Activated CD8-positive, alpha-beta memory T cell treated with anti-CD3 and anti-CD28 coated beads, Interleukin-2, amount 10 ng/mL, durations not matched to agents 7 days and 5 days (primary cell): Measurements from ENCODE around the gene RFTN1. TPM values are rescaled to one million over a fixed set of nuclear protein-coding genes. Genes with fewer than 3 reads are reported as not detected.
A peak's percentile ranks its signal among the peaks of the same experiment; 100 is the strongest.

ENCODE experiments used
- ATAC-seq: fragments of 150-1000 bp; cut with Tn5 transposase; one replicate; pipeline ENCODE4 v1.10.0; 2021; ENCODE audit warnings: moderate library complexity
- CTCF ChIA-PET: fragments of 350-600 bp; sonication (Branson Sonifier 250); formaldehyde crosslinking; loops from one replicate; lab custom pipeline; 2021; ENCODE audit warnings: antibody characterized with exemption; lab: Charles Lee
- DNase-seq: peaks from one replicate; pipeline ENCODE4 v3.0.0-alpha.2; 2020
- H3K27ac Mint-ChIP-seq: one replicate; pipeline ENCODE4 v1.8.0; 2021; ENCODE audit warnings: mild to moderate bottlenecking, mixed read lengths
- H3K27me3 Mint-ChIP-seq: one replicate; pipeline ENCODE4 v1.8.0; 2021; ENCODE audit warnings: mixed read lengths
- H3K36me3 Mint-ChIP-seq: one replicate; pipeline ENCODE4 v1.8.0; 2021; ENCODE audit warnings: mild to moderate bottlenecking, mixed read lengths
- H3K4me1 Mint-ChIP-seq: one replicate; pipeline ENCODE4 v1.8.0; 2021; ENCODE audit warnings: mixed read lengths
- H3K4me3 Mint-ChIP-seq: one replicate; pipeline ENCODE4 v1.8.0; 2021; ENCODE audit warnings: mild to moderate bottlenecking, moderate library complexity, mixed read lengths
- H3K9me3 Mint-ChIP-seq: one replicate; pipeline ENCODE4 v1.8.0; 2022; ENCODE audit warnings: low read depth, mixed read lengths
- total RNA-seq, 2 experiments: library from RNA; stranded (reverse); gene quantifications; one replicate each; pipeline ENCODE4 v1.2.3, GENCODE V29; 2021

The RFTN1 gene, protein sequence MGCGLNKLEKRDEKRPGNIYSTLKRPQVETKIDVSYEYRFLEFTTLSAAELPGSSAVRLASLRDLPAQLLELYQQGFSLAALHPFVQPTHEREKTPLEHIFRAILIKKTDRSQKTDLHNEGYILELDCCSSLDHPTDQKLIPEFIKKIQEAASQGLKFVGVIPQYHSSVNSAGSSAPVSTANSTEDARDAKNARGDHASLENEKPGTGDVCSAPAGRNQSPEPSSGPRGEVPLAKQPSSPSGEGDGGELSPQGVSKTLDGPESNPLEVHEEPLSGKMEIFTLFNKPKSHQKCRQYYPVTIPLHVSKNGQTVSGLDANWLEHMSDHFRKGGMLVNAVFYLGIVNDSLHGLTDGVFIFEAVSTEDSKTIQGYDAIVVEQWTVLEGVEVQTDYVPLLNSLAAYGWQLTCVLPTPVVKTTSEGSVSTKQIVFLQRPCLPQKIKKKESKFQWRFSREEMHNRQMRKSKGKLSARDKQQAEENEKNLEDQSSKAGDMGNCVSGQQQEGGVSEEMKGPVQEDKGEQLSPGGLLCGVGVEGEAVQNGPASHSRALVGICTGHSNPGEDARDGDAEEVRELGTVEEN
- total RNA-seq = 10 to 100 TPM; 78.0 to 96.7 TPM

DNA sequence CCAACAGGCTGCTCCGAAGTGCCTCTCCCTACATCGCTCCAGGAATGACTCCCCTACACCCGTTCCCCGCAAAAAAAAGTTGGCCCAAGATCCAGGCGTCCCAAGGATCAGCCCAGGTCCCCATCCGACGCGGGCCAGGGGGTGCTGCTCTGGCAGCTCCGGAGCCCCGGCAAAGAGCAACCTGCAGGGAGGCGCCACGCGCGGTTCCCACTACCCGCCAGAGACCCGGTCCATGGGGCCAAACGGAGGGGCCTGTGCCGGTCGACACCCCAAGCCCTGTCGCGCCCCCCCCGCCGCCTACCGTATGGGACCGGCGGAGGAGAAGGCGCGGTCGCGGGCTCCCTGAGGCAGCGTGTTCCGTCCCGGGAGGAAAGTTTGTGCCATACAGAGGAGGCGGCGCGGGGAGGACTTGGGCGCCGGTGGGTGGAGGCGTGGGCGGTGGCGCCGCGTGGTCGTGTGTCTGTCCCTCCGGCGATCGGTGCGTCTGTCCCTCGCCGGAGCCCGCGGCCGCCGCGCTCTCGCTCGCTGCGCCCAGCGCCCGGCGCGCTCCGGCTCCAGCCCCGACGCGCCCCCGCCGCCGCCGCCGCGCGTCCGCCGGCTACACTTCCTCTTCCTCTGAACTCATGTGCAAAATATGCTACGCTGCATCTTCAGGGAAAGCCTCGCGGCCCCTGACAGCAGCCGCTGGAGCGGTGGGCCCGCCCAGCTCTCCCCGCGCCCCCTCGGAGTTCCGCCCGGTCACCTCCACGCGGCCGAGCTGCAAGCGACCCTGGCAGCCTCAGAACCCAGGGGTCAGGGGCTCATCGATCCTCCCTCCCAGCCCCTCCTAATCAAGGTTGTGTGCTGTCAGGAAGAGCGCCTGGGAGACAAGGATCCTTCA is at the start of gene RFTN1:
RFTN1 (minus strand) TSS at position 559 of the 880 bp plus-strand sequence. CDS start 19,830 bp downstream, outside the sequence.
- peaks cover 29% of the 10 kb centered on the region for H3K36me3 Mint-ChIP-seq
- peak within 1 kb of the TSS; percentile 100 for H3K4me3 Mint-ChIP-seq
- ATAC-seq (peak; percentile 31), DNase-seq (peak; percentile 72)
- H3K9me3 Mint-ChIP-seq = peaks cover 6% of the 10 kb centered on the region
- no peaks in the 10 kb centered on the region for H3K27me3 Mint-ChIP-seq
- H3K4me1 Mint-ChIP-seq = peaks cover 69% of the 10 kb centered on the region
- H3K27ac Mint-ChIP-seq = peak within 1 kb of the TSS; percentile 86
- CTCF ChIA-PET = interaction anchor here (0.7 to 2.6 kb wide), 8 partner anchors 8 to 259 kb away, joined by 3 to 12 read pairs (median 8); no protein-coding TSS in a partner anchor

DNA sequence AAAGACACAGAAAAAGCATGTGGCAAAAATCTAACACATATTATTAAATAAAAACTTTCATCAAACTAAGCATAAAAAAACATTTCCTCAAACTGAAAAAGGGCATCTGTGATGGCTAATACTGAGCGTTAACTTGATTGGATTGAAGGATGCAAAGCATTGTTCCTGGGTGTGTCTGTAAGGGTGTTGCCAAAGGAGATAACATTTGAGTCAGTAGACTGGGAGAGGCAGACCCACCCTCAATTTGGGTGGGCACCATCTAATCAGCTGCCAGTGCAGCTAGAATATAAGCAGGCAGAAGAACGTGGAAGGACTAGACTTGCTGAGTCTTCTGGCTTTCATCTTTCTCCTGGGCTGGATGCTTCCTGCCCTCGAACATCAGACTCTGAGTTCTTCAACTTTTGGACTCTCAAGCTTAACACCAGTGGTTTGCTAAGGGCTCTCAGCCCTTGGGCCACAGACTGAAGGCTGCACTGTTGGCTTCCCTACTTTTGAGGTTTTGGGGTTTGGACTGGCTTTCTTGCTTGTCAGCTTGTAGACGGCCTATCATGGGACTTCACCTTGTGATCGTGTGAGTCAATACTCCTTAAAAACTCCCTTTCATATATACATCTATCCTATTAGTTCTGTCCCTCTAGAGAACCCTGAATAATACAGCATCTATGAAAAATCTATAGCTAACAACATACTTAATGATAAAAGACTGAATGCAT is 46.3 kb upstream of the RFTN1 start:
- Mint-ChIP-seq H3K9me3 (no peaks in the 10 kb centered on the region), H3K27ac (no peak overlapping the region), H3K4me1 (peaks cover 4% of the 10 kb centered on the region), H3K27me3 (peaks cover 5% of the 10 kb centered on the region), H3K36me3 (no peaks in the 10 kb centered on the region), H3K4me3 (no peak overlapping the region)
- DNase-seq (no peak), ATAC-seq (no peak)
- CTCF ChIA-PET = no interaction called here

DNA sequence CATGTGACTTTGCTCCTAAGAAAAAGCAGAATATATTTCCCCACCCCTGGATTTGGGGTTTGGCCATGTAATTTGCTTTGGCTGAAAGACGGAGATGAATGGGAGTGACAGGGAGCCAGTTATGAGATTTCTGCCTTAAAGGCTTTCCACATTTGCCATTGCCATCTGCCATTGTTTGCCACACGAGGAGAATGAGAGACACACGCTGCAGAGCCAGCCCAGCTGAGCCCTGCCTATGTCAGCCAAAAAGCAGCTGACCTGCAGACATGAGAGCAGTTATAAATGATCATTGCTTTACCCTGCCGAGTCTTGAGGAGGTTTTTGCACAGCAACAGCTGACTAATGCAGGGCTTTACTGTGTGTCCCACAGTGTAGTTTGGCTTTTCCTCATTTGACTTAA is 40.6 kb upstream of the RFTN1 start:
- Mint-ChIP-seq H3K27me3 (peaks cover 8% of the 10 kb centered on the region), H3K36me3 (no peaks in the 10 kb centered on the region), H3K9me3 (no peaks in the 10 kb centered on the region), H3K4me3 (no peak overlapping the region), H3K27ac (no peak overlapping the region), H3K4me1 (peaks cover 15% of the 10 kb centered on the region)
- CTCF ChIA-PET = interaction anchor here (2.1 to 2.2 kb wide), 2 partner anchors 264 to 285 kb away, joined by 5 to 9 read pairs; no protein-coding TSS in a partner anchor
- DNase-seq (no peak), ATAC-seq (no peak)

DNA sequence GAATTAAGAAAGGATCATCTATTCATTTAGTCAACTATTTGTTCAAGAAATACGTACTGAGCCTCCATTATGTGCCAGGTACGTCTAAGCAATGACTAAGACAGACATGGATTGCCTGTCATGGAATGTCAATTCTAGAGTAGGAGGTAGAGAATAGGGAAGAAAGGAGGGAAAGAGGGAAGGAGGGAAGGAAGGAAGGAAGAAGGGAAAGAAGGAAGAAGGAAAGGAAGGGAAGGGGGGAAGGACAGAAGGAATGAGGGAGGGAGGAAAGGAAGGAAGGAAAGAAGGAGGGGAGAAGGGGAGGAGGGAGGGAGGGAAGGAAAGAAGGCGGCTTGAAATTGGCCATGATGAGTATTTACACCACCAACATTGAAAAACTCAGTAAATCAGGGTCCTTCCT is 39.3 kb upstream of the RFTN1 start:
- H3K27ac Mint-ChIP-seq = no peak overlapping the region
- no peak for ATAC-seq
- H3K36me3 Mint-ChIP-seq = no peaks in the 10 kb centered on the region
- peaks cover 6% of the 10 kb centered on the region for H3K27me3 Mint-ChIP-seq
- no peak for DNase-seq
- CTCF ChIA-PET = interaction anchor here (0.7 to 2.2 kb wide), 2 partner anchors 262 to 264 kb away, joined by 5 read pairs; no protein-coding TSS in a partner anchor
- H3K9me3 Mint-ChIP-seq = no peaks in the 10 kb centered on the region
- H3K4me1 Mint-ChIP-seq = peaks cover 14% of the 10 kb centered on the region
- no peak overlapping the region for H3K4me3 Mint-ChIP-seq

DNA sequence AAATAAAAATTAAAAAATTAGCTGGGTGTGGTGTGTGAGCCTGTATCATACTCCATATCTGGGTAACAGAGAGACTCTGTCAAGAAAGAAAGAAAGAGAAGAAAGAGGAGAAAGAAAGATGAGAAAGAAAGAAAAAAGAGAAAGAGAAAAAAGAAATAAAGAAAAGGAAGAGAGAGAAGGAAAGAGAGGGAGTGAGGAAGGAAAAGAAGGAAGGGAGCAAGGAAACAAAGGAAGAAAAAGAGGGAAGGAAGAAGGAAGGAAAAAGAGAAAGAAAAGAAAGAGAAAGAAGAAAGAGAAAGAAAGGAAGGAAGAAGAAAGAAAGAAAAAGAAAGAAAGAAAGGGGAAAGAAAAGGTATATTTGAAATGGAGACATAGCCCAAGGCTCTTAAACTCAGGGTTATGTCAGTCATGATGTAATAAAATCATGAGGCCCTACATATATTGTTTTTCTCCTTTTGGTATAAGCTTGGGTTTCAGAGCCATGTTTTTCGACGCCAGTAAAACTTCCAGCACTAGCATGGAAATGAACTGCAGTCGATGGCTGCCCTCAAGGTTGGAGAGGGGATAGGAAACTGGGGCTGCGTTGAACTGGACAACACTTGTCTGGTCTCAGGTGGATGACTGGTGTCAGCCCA is 38.0 kb upstream of the RFTN1 start:
- no peaks in the 10 kb centered on the region for H3K36me3 Mint-ChIP-seq
- H3K27ac Mint-ChIP-seq = no peak overlapping the region
- peaks cover 13% of the 10 kb centered on the region for H3K4me1 Mint-ChIP-seq
- peaks cover 6% of the 10 kb centered on the region for H3K27me3 Mint-ChIP-seq
- DNase-seq (no peak), ATAC-seq (peak; percentile 40)
- no peak overlapping the region for H3K4me3 Mint-ChIP-seq
- H3K9me3 Mint-ChIP-seq = no peaks in the 10 kb centered on the region
- CTCF ChIA-PET = interaction anchor here (1.0 to 3.2 kb wide), 9 partner anchors 13 to 503 kb away, joined by 3 to 20 read pairs (median 6); partner anchors contain the start of genes DPH3 and OXNAD1

DNA sequence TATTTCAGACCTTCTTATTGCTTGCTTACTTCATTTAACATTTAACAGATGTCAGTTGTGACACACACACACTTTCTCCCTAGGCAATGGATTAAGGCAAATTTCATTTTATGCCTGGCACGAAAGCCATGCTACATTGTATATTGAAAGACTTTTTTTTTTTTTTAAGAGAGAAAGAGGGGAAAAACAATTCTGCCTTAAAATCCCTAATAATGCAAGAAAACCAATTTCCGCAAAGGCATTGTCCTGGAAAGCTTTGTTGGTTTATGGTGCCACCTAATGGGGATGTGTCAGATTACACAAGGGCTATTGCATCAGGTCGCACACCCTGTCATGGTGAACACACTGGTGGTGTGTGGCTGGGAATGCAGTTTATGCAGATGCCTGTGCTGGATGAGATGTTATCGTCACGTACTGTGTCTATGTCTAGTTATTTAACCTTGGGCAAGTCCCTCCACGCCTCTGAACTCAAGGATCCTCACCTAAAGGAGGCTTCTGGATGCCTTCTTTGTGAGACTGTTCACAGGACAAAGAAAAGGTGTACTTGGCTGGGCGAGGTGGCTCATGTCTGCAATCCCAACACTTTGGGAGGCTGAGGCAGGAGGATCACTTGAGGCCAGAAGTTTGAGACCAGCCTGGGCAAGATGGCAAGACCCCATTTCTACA is 37.3 kb upstream of the RFTN1 start:
- no peak overlapping the region for H3K4me3 Mint-ChIP-seq
- peak overlapping the region; percentile 78 for H3K27ac Mint-ChIP-seq
- ATAC-seq (peak; percentile 98), DNase-seq (peak; percentile 85)
- peaks cover 6% of the 10 kb centered on the region for H3K27me3 Mint-ChIP-seq
- CTCF ChIA-PET = interaction anchor here (0.7 to 3.2 kb wide), 19 partner anchors 12 to 1047 kb away, joined by 3 to 20 read pairs (median 4); partner anchors contain the start of genes DPH3 and OXNAD1
- peaks cover 13% of the 10 kb centered on the region for H3K4me1 Mint-ChIP-seq
- H3K9me3 Mint-ChIP-seq = no peaks in the 10 kb centered on the region
- H3K36me3 Mint-ChIP-seq = no peaks in the 10 kb centered on the region

DNA sequence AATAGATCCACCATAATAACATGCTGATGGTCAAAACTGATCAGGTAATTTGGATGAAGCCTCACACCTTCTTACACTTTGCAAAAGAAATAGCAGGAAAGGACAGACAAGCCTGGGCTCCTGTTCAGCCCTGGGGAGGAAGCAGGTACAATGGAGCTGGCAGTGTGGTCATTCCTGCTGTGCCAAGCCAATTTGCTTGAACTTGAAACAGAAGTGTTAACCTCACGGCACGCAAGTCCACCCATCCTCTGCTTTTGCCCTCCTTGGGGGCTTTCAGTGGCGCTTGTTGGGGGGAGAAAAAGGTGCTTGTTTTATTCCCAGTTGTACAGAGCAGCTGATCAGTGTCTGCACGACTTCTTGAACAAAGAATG is 36.8 kb upstream of the RFTN1 start:
- no peak for ATAC-seq

DNA sequence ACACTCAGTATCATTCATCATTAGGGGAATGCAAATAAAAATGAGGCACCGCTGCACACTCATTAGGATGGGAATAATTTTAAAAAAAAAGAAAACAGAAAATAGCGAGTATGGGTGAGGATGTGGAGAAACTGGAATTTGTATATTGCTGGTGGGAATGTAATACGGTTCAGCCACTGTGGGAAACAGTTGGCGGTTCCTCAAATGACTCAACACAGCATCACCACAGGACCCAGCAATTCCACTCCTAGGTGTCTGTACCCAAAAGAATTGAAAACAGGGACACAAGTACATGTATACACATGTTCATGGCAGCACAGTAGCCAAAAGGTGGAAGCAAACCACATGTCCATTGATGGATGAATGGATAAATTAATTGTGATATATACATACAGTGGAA is 35.2 kb upstream of the RFTN1 start:
- no peak for DNase-seq
- no peak for ATAC-seq
- H3K4me3 Mint-ChIP-seq = no peak overlapping the region
- H3K9me3 Mint-ChIP-seq = no peaks in the 10 kb centered on the region
- H3K4me1 Mint-ChIP-seq = peaks cover 21% of the 10 kb centered on the region
- H3K27ac Mint-ChIP-seq = no peak overlapping the region
- H3K36me3 Mint-ChIP-seq = no peaks in the 10 kb centered on the region
- peaks cover 6% of the 10 kb centered on the region for H3K27me3 Mint-ChIP-seq
- CTCF ChIA-PET = interaction anchor here (2.8 to 3.2 kb wide), 2 partner anchors 258 to 284 kb away, joined by 18 to 20 read pairs; partner anchors contain the start of genes DPH3 and OXNAD1

More for the DNA sequence above, 36.8 kb upstream of the RFTN1 start:
- peaks cover 6% of the 10 kb centered on the region for H3K27me3 Mint-ChIP-seq
- CTCF ChIA-PET = interaction anchor here (0.7 to 3.2 kb wide), 19 partner anchors 12 to 1048 kb away, joined by 3 to 20 read pairs (median 4); partner anchors contain the start of genes DPH3 and OXNAD1
- H3K27ac Mint-ChIP-seq = no peak overlapping the region
- H3K4me3 Mint-ChIP-seq = no peak overlapping the region
- DNase-seq = no peak
- peaks cover 16% of the 10 kb centered on the region for H3K4me1 Mint-ChIP-seq
- H3K36me3 Mint-ChIP-seq = no peaks in the 10 kb centered on the region
- no peaks in the 10 kb centered on the region for H3K9me3 Mint-ChIP-seq

DNA sequence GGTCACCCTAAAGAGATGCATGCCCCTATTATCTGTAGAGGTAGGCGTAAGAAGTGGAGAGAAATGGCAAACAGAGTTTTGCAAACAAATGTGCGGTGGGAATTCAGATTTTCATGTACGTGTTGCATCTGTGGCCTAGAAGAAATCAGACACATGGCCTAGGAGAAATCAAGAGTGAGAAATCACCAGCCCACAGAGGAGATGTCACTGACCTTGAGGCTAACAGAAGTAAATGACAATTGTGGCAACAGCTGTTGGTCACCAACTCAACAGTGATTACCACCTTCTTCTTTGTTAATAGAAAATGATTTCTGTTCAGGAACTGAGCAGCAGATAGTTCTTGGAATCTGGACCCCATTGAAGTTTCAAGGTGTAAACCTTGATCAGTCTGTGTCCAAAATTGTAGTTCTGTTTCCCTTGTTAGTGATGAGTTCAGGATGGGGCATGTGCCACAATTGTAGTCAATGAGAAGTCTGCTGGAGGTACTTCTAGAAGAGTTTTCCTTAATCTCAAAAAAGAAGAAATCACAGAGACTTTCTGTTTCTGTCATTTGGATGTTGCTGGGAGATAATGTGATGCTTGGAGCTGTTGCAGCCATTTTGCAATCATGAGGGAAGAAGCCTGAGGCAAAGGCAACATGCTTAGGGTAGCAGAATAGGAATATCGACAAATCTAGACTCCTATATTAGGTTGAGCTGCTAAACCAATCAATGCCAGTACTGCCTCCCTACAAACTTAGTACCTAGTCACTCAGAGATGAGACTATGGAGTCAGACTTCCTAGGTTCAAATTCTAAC is 34.3 kb upstream of the RFTN1 start:
- no peak for ATAC-seq
- peaks cover 25% of the 10 kb centered on the region for H3K4me1 Mint-ChIP-seq
- peaks cover 6% of the 10 kb centered on the region for H3K27me3 Mint-ChIP-seq
- no peak overlapping the region for H3K27ac Mint-ChIP-seq
- H3K4me3 Mint-ChIP-seq = no peak overlapping the region
- no peak for DNase-seq
- CTCF ChIA-PET = interaction anchor here (0.8 to 1.9 kb wide), 6 partner anchors 256 to 282 kb away, joined by 3 to 5 read pairs (median 4); partner anchors contain the start of genes DPH3 and OXNAD1
- no peaks in the 10 kb centered on the region for H3K36me3 Mint-ChIP-seq
- H3K9me3 Mint-ChIP-seq = no peaks in the 10 kb centered on the region

DNA sequence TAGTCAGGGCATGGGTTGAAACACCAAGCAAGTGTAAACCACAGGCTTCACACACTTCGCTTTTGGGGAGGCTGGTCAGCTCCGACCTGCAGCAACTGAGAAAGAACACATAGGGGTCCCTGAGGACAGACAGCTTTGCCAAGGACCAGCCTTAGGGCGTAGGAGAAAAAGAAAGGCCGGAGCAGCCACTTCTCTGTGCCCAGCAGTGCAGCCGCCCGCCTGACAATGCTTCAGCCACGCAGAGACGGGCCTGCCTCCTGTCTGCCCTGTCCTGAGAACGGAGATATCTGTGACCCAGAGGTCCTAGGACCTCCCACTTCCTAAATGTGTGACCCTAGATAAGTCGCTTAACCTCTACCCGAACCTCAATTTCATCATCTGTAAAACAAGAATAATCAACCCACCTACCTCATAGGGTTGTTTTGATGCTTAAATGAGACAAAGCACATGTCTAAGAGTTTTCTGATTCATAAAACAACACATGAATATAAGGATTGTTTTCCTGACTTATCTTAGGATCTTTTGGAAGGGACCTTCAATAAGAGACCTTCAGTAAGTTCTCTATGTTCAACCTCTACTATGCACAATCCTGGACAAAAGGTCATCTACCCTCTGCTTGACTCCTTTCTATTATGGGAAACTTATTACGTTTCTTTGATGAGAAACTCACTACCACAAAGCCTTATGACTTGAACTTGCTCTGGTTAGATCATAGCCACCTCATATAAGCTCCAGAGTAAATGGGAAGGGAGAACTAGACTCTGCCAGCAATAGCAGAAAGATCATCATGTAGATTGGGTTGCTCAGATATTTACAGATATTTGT is 32.9 kb upstream of the RFTN1 start:
- H3K4me3 Mint-ChIP-seq = no peak overlapping the region
- ATAC-seq = no peak

More for the DNA sequence above, 32.9 kb upstream of the RFTN1 start:
- H3K27ac Mint-ChIP-seq = no peak overlapping the region
- peaks cover 25% of the 10 kb centered on the region for H3K4me1 Mint-ChIP-seq
- peaks cover 3% of the 10 kb centered on the region for H3K27me3 Mint-ChIP-seq
- CTCF ChIA-PET = interaction anchor here (0.8 to 1.9 kb wide), 6 partner anchors 254 to 281 kb away, joined by 3 to 5 read pairs (median 4); partner anchors contain the start of genes DPH3 and OXNAD1
- H3K36me3 Mint-ChIP-seq = no peaks in the 10 kb centered on the region
- H3K9me3 Mint-ChIP-seq = no peaks in the 10 kb centered on the region
- no peak for DNase-seq
